LNCaP clone FGC (cell line): ENCODE data around the gene ERBB4.

Source experiments
- DNase-seq: peaks from one replicate; pipeline ENCODE4 v3.0.0-alpha.2; 2011; ENCODE audit warnings: low read depth
- H3K4me3 ChIP-seq: 2 replicates; pipeline ENCODE4 v1.5.1; 2011; ENCODE audit warnings: mild to moderate bottlenecking, low read depth, low read length, control low read depth
- TF ChIP-seq, protein P1 (sequence below): IDR thresholded peaks from 2 replicates; pipeline ENCODE4 v1.5.1; 2012; ENCODE audit warnings: mild to moderate bottlenecking; ENCODE audit not compliant: control insufficient read depth, insufficient read depth; ENCODE audit errors: extremely low read depth

The ERBB4 gene

GRCh38 chr2:211934811-211935210, 603.8 kb downstream of the ERBB4 start:
- TF ChIP-seq, protein P1, sequence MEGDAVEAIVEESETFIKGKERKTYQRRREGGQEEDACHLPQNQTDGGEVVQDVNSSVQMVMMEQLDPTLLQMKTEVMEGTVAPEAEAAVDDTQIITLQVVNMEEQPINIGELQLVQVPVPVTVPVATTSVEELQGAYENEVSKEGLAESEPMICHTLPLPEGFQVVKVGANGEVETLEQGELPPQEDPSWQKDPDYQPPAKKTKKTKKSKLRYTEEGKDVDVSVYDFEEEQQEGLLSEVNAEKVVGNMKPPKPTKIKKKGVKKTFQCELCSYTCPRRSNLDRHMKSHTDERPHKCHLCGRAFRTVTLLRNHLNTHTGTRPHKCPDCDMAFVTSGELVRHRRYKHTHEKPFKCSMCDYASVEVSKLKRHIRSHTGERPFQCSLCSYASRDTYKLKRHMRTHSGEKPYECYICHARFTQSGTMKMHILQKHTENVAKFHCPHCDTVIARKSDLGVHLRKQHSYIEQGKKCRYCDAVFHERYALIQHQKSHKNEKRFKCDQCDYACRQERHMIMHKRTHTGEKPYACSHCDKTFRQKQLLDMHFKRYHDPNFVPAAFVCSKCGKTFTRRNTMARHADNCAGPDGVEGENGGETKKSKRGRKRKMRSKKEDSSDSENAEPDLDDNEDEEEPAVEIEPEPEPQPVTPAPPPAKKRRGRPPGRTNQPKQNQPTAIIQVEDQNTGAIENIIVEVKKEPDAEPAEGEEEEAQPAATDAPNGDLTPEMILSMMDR = no peak
- H3K4me3 ChIP-seq = no peak overlapping the region
- no peak for DNase-seq

DNA sequence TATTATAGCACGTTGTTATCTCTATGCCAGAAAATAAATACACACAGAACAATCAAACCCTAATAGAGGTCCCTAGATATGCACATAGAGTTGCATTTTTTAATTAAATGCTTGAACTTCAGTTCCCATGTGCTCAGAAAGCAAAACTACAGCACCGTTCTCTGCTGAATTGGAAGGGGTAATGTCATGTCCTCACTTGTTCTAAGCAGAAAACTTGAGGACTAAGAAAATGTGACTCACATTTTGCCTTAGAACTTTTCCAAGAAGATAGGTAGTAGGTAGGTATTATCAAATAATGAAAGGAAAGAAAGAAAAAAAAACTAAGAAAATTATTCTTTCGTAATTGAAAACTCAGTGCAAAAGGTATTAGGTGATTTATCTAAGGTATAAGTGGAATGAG, 607.3 kb downstream of the ERBB4 start:
- TF ChIP-seq, protein P1 = no peak
- DNase-seq = no peak
- no peak overlapping the region for H3K4me3 ChIP-seq

- no peak overlapping the region for H3K4me3 ChIP-seq
- TF ChIP-seq, protein P1 = no peak
- DNase-seq = no peak
Measured at GRCh38 chr2:211930331-211930730, 608.3 kb downstream of the ERBB4 start.

- no peak overlapping the region for H3K4me3 ChIP-seq
- TF ChIP-seq, protein P1 = no peak
- no peak for DNase-seq
Measured at GRCh38 chr2:211928201-211928600, 610.4 kb downstream of the ERBB4 start.

DNA sequence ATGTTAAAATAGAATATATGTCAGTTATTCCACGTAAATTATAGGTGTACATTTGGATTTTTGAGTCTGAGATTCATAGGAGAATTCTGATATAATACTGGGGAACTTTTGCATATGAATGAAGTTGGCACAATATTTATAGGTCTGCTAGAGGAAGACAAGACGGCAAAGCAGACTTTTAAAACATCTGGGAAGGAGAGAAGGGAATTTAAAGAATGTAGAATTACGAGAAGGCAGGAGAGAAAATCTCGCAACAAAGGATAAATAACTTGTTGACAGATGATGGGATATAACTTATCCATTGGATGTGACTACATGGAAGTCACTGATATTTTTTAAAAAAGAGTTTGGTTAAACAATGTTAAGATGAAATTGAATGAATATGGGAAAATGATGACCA, 615.6 kb downstream of the ERBB4 start:
- TF ChIP-seq, protein P1 = no peak
- DNase-seq = no peak
- no peak overlapping the region for H3K4me3 ChIP-seq

- TF ChIP-seq, protein P1 = no peak
- no peak overlapping the region for H3K4me3 ChIP-seq
- DNase-seq = no peak
Measured at GRCh38 chr2:211903961-211904360, 634.6 kb downstream of the ERBB4 start.

- no peak overlapping the region for H3K4me3 ChIP-seq
- TF ChIP-seq, protein P1 = no peak
- no peak for DNase-seq
Measured at GRCh38 chr2:211901226-211901846, 637.3 kb downstream of the ERBB4 start.
